GM18870 (cell line): ENCODE data around the gene EEF2.
"Not testable (repeated sequence)": the region's sequence is repeated elsewhere in the genome, so short reads cannot be mapped to it uniquely, and the experiment has no call there.

ENCODE experiments used
- ATAC-seq: cut with Tn5 transposase; IDR thresholded peaks from one replicate; pipeline ENCODE4 v1.9.1; 2021; ENCODE audit warnings: moderate library complexity; ENCODE audit not compliant: unreplicated experiment

Gene EEF2

GRCh38 chr19:4015705-4016402 lies 30.6 kb upstream of the EEF2 start:
- ATAC-seq: no peak

- ATAC-seq: no peak
Observed at GRCh38 chr19:4014541-4015491, 29.6 kb upstream of the EEF2 start.

- no peak for ATAC-seq
Observed at GRCh38 chr19:4013886-4014540, 28.8 kb upstream of the EEF2 start.

- no peak for ATAC-seq
Observed at GRCh38 chr19:4012975-4013634, 27.8 kb upstream of the EEF2 start.

- ATAC-seq: no peak
Observed at GRCh38 chr19:4012092-4012974, 27.1 kb upstream of the EEF2 start.

- not testable (repeated sequence) for ATAC-seq
Observed at GRCh38 chr19:4011430-4011829, 26.2 kb upstream of the EEF2 start.

- ATAC-seq: no peak
Observed at GRCh38 chr19:4010808-4011110, 25.5 kb upstream of the EEF2 start.

GRCh38 chr19:4009990-4010807 lies 24.9 kb upstream of the EEF2 start:
- ATAC-seq: no peak

GRCh38 chr19:4007836-4008539 lies 22.7 kb upstream of the EEF2 start:
- peak; percentile 21 for ATAC-seq

- peak; percentile 56 for ATAC-seq
Observed at GRCh38 chr19:4007021-4007835, 22.0 kb upstream of the EEF2 start, which contains the start of gene PIAS4. Gene PIAS4, plus strand, starts transcription at chr19:4007736. Its CDS starts 25 bp downstream, at chr19:4007761.

- not testable (repeated sequence) for ATAC-seq
Observed at GRCh38 chr19:4005436-4005835, 20.2 kb upstream of the EEF2 start.

- not testable (repeated sequence) for ATAC-seq
Observed at GRCh38 chr19:4000798-4001197, 15.5 kb upstream of the EEF2 start.

GRCh38 chr19:3998667-3999412 lies 13.6 kb upstream of the EEF2 start:
- ATAC-seq: not testable (repeated sequence)

GRCh38 chr19:3995607-3996006 lies 10.3 kb upstream of the EEF2 start:
- ATAC-seq: no peak

- no peak for ATAC-seq
Observed at GRCh38 chr19:3990815-3991117, 5.5 kb upstream of the EEF2 start.

- no peak for ATAC-seq
Observed at GRCh38 chr19:3987619-3988371, 2.5 kb upstream of the EEF2 start.
